ENCODE data around the gene USP44. TPM values are rescaled to one million over a fixed set of nuclear protein-coding genes. Genes with fewer than 3 reads are reported as not detected.
A peak's percentile ranks its signal among the peaks of the same experiment; 100 is the strongest.

USP44 gene
- total RNA-seq, 3 donors from 2014 or later, result 3.7 to 8.2 (median 3.9) TPM

DNA sequence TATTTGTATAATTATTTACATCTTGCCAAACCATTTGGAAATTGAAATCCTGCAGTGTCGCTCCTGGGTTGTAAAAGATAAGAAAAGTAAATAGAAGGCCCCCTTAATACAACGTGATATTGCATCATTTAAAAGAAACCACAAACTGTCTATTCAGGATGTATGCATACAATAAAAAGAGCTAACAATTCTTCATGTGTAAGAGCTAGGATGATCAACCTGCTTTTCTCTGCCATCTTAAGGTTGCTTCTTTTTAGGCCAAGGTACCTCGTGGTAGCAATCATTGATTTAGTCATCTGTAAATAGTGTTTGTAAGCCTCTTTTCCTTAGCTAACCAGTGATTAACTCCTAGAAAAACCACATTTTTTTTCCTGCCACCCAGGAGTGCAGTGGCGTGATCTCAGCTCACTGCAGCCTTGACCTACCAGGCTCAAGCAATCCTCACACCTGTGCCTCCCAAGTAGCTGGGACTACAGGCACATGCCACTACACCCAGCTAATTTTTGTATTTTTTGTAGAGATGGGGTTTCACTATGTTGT lies 3.3 kb upstream of the USP44 start:
- intact Hi-C loops (cut with DNase I; ENCODE audit: low total_unique reads), result no loop called here
- no peak for DNase-seq (ENCODE audit: low spot score in 2 of 2)

DNA sequence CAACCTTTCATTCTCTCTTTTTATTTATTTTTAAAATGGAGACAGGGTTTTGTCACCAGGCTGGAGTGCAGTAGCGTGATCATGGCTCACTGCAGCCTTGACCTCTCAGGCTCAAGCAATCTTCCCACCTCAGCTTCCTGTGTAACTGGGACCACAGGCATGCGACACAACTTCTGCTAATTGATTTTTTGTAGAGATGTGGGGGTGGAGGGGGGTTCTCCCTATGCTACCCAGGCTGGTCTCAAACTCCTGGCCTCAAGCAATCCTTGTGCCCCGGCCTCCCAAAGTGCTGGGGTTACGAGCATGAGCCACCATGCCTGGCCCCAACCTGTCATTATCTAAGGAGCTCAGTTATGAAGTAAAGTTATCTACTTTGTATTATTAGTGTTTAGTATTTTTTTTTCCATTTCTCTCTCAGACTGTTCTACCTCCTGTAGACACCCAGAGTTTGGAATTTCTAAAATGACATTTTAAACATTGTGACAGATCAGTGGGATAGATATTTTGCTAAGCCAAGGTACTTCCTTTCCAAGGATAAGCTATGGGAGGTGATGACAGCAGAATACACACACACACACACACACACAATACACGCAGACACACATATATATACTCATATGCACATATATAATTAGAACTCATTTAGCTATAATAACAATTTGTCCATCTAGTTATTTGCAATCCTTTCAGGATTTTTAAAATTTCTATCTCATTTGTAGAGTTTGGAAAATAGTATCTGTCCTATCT lies 2.1 kb upstream of the USP44 start:
- no peak overlapping the region for H3K4me3 ChIP-seq
- intact Hi-C loops (cut with DNase I; ENCODE audit: low total_unique reads), result no loop called here
- no peak for TF ChIP-seq POLR2A (IDR thresholded peaks at IDR 0.05)
- TF ChIP-seq POLR2AphosphoS5 (IDR thresholded peaks at IDR 0.05), result no peak
- TF ChIP-seq, protein P1, sequence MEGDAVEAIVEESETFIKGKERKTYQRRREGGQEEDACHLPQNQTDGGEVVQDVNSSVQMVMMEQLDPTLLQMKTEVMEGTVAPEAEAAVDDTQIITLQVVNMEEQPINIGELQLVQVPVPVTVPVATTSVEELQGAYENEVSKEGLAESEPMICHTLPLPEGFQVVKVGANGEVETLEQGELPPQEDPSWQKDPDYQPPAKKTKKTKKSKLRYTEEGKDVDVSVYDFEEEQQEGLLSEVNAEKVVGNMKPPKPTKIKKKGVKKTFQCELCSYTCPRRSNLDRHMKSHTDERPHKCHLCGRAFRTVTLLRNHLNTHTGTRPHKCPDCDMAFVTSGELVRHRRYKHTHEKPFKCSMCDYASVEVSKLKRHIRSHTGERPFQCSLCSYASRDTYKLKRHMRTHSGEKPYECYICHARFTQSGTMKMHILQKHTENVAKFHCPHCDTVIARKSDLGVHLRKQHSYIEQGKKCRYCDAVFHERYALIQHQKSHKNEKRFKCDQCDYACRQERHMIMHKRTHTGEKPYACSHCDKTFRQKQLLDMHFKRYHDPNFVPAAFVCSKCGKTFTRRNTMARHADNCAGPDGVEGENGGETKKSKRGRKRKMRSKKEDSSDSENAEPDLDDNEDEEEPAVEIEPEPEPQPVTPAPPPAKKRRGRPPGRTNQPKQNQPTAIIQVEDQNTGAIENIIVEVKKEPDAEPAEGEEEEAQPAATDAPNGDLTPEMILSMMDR (IDR thresholded peaks at IDR 0.05), result no peak

More for the DNA sequence above, 3.3 kb upstream of the USP44 start:
- Histone ChIP-seq H3K4me1 (no peaks in the 10 kb centered on the region), H3K27ac (no peak overlapping the region), H3K36me3 (no peaks in the 10 kb centered on the region), H3K4me3 (no peak overlapping the region), H3K27me3 (no peaks in the 10 kb centered on the region), H3K9me3 (no peaks in the 10 kb centered on the region)
- TF ChIP-seq POLR2AphosphoS5 (IDR thresholded peaks at IDR 0.05) (no peak), POLR2A (IDR thresholded peaks at IDR 0.05) (no peak)
- TF ChIP-seq, protein P1 (IDR thresholded peaks at IDR 0.05), result no peak

DNA sequence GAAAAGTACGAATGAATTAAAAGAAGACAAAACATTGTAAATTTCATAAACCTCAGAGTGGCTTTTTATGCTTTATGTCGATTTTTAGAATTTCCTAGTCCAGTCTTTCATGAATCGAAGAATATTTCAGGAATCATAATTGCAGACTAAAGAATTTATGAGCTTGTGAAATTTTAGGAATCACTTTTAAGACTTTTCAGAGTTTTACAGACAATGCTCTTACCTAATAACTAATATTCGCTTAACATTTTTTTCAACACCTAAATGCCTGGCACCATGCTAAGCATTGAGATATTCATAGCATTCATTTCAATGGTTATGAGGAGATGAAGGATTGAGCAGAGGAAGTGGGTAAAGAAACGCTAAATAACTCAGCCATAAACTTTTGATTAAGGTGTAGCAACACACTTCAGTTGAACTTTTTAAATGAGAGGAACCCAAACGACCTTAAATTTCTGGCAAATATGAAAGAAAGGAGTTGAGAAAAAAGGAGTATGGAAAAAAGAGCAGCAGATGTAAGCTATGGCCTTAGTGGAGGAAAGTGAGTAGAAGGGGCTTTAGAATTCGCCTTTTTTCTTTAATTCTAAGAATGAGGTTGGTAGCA lies 739 bp upstream of the USP44 start:
- Histone ChIP-seq H3K4me1 (no peaks in the 10 kb centered on the region), H3K27me3 (no peaks in the 10 kb centered on the region), H3K36me3 (no peaks in the 10 kb centered on the region), H3K4me3 (no peak overlapping the region), H3K27ac (no peak overlapping the region), H3K9me3 (no peaks in the 10 kb centered on the region)
- DNase-seq (ENCODE audit: low spot score in 2 of 2), result no peak
- intact Hi-C loops (cut with DNase I; ENCODE audit: low total_unique reads), result no loop called here
- TF ChIP-seq POLR2A (IDR thresholded peaks at IDR 0.05) (no peak), POLR2AphosphoS5 (IDR thresholded peaks at IDR 0.05) (no peak)
- TF ChIP-seq, protein P1 (IDR thresholded peaks at IDR 0.05), result no peak

More for the DNA sequence above, 2.1 kb upstream of the USP44 start:
- H3K9me3 ChIP-seq, result no peaks in the 10 kb centered on the region
- no peaks in the 10 kb centered on the region for H3K27me3 ChIP-seq
- no peaks in the 10 kb centered on the region for H3K36me3 ChIP-seq
- no peaks in the 10 kb centered on the region for H3K4me1 ChIP-seq
- H3K27ac ChIP-seq, result no peak overlapping the region
- no peak for DNase-seq (ENCODE audit: low spot score in 2 of 2)

DNA sequence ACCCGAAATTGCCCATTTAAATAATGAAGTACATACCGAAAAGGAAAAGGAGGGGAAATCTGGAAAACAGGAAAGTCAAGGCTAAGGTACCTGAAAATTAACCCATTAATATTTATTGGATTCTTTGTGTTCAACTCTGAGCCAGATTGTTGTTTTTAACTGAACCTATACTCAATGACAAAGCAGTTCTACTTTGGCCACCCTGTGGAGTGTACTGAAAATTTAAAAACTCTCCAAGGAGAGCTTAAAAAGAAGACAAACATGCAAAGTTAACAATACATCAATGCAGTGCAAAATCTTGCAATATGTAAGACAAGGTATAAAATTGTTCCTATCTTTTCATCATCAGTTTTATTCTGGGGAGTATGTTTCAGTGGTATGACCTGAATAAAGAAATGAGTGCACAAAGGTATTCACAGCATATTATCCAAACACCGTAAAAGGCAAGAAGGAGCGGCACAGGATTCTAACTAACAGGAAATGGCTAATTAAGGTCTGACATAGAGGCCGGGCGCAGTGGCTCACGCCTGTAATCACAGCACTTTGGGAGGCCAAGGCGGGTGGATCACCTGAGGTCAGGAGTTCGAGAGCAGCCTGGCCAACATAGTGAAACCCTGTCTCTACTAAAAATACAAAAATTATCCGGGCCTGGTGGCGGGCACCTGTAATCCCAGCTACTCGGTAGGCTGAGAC lies 1.7 kb downstream of the USP44 start:
- H3K4me1 ChIP-seq, result no peaks in the 10 kb centered on the region
- intact Hi-C loops (cut with DNase I; ENCODE audit: low total_unique reads), result no loop called here

More for the DNA sequence above, 1.7 kb downstream of the USP44 start:
- Histone ChIP-seq H3K4me3 (peak overlapping the region; percentile 87 to 93 (median 89)), H3K36me3 (no peaks in the 10 kb centered on the region), H3K27ac (no peak overlapping the region), H3K27me3 (no peaks in the 10 kb centered on the region), H3K9me3 (no peaks in the 10 kb centered on the region)
- DNase-seq (ENCODE audit: low spot score in 2 of 2), result no peak
- TF ChIP-seq POLR2AphosphoS5 (IDR thresholded peaks at IDR 0.05) (no peak), POLR2A (IDR thresholded peaks at IDR 0.05) (no peak)
- TF ChIP-seq, protein P1 (IDR thresholded peaks at IDR 0.05), result no peak

Data from breast epithelium (tissue), 4 donors.